ENCODE data around the gene UBE2QL1.

The UBE2QL1 gene

DNA sequence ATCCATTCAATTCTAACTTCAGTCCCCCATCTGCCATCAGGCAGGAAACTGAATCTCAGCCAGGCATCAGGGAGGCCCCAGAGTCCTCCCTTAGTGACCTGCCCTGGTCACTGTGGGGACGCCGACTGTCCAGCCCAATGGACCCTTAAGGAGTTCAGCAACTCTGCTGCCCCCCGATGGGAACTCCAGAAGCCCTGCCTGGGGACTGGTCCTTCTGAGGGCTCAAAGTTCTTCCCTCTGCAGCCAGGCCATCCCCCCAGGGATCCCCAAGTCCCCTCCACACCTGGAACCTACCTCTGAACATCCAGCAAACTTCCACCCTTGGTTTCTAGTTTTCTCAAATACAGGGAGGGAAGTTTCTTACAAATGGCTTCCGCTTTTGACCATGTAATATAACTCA is 76.8 kb downstream of the UBE2QL1 start:
- DNase-seq (ENCODE audit: low spot score) (no peak), FAIRE-seq (no peak)

DNA sequence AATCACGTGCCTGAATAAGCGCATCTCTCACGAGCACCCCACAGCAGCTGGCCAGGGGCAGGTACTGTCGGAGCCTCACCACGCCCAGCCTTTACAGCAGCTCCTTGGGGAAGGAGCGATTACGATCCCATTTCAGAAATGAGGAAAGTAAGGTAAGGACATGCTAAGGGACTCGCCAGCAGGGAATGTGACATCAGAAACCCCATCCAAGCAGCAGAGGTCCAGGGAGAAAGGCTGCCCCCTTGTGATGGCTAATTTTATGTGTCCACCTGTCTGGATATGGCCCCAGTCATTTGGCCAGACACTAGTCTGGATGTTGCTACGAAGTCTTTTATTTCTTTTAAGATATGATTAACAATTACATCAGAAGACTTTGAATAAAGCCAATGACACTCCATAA is 77.3 kb downstream of the UBE2QL1 start:
- FAIRE-seq: no peak
- DNase-seq (ENCODE audit: low spot score): peak; percentile 62

DNA sequence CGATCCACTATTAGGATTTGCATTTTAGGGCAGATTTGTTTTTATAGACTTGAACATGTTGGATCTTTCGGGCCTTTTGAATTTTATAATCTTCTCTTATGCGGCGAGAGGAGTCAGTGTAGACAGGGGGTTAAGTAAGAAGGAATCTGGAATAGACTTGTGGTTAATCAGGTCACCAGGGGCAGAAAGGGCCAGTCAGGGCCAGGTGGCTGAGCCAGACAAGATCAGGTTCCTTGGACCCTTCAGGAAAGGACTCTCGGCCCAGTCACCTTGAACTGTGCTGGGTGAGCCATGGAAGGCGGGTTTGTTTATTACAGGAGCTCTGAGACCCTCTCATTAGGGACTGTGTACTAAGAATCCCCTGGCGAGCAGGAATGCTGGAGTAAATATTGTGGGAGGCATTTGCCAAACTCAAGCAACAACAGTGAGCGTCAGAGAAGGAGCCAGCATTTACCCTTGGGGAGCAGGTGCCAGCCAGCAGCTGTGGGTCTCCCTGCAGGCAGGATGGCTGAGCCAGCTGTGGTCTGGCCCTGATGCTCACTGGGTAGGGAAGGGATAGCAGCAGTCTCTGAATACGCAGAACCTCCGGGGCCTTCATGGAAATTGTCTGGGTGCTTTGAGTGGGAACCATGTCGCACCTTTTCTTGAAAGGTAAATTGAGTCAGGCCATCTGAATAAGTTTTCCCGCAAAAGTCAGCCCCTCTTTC is 79.2 kb downstream of the UBE2QL1 start:
- FAIRE-seq (no peak), DNase-seq (ENCODE audit: low spot score) (no peak)

DNA sequence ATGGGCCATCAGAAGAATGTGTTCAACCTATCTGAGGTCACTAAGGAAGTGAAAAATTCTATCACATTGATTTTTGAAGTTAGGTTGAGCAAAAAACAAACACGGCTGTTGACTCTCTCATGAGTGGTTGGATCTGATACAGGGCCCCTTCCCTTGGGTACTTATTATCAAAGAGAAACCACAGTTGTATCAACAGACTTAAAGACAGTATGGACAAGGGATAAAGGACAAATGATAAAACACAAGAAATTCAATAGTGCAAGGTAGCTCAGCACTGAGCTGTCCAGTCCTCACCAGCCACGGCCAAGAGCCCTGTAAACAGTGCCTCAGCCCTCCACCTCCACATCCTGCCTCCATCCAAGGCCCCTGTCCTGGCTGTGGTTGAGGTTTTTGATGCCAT is 86.9 kb downstream of the UBE2QL1 start:
- no peak for FAIRE-seq

DNA sequence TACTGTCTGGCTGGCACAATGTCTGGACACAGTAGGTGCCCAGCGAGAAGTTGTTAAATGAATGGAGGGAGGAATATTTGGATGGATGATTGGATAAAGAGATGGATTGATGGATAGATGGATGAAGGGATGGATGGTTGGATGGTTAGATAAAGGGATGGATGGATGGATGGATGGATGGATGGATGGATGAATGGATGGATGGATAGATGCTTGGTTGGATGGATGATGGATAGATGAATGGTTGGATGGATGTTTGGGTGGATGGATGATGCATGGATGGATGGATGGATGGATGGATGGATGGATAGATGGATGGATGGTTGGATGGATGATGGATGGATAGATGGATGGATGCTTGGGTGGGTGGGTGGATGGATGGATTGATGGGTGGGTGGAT is 90.4 kb downstream of the UBE2QL1 start:
- peak; percentile 74 for FAIRE-seq

More for the DNA sequence above, 86.9 kb downstream of the UBE2QL1 start:
- no peak for DNase-seq (ENCODE audit: low spot score)

DNA sequence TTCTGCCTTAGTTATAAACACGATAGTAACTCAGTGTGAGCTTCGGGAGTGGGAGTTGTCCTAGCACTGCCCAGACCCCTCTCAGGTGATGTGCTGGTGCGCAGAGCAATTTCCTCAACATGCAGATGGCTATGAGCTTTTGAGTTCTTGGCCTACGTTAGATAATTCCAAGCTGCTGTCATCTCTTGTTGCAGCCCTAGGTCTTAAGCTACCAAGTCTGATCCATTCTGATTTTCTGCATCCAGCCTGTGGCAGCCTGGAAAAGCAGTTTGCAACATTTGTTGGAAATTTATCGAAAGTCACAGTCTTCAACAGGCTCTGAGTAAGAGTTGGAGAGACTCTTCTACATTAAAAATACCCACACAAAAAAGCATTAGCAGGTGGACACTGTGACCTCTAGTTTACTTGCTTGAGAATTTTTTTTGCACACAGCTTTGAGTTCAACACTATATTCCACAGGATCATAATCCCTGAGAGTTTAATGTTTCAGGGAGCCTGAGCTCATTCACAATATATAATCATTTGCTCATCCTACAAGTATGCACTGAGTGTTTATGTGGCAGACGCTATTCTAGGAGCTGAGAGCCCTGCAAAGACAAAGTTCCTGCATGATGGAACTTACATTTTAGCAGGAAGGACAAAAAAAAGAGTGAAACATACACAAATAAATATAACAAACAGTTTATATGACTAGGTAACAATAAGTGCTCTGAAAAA is 91.6 kb downstream of the UBE2QL1 start:
- no peak for DNase-seq (ENCODE audit: low spot score)
- peak; percentile 53 for FAIRE-seq

More for the DNA sequence above, 90.4 kb downstream of the UBE2QL1 start:
- DNase-seq (ENCODE audit: low spot score): no peak

DNA sequence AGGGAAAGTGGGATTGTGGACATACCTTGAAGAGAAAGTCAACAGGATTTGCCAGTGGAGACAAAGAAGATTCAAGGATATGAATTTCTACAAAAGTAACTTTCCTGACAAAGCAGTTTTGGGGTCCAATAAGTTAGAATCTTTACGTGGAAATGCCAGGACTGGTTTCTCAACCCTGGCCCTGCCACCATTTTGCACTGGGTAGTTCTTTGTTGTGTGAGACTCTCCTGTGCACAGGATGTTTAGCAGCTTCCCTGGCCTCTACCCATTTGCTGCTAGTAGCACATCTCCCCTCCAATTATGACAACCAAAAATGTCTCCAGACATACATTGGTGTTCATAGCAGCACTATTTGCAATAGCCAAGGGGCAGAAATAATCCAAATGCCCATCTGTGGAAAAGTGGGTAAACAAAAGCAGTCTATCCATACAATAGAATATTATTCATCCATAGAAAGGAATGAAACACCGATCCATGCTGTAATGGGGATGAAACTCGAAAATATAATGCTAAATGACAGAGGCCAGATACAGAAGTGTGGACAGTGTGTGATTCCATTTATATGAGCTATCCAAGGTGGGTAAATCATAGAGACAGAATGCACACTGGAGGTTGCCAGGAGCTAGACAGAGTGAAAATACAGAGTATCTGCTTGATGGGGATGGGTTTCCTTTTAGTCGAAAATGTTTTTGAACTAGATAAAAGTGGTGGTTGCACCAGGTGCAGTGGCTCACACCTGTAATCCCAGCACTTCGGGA is 92.8 kb downstream of the UBE2QL1 start:
- DNase-seq (ENCODE audit: low spot score) (no peak), FAIRE-seq (no peak)

DNA sequence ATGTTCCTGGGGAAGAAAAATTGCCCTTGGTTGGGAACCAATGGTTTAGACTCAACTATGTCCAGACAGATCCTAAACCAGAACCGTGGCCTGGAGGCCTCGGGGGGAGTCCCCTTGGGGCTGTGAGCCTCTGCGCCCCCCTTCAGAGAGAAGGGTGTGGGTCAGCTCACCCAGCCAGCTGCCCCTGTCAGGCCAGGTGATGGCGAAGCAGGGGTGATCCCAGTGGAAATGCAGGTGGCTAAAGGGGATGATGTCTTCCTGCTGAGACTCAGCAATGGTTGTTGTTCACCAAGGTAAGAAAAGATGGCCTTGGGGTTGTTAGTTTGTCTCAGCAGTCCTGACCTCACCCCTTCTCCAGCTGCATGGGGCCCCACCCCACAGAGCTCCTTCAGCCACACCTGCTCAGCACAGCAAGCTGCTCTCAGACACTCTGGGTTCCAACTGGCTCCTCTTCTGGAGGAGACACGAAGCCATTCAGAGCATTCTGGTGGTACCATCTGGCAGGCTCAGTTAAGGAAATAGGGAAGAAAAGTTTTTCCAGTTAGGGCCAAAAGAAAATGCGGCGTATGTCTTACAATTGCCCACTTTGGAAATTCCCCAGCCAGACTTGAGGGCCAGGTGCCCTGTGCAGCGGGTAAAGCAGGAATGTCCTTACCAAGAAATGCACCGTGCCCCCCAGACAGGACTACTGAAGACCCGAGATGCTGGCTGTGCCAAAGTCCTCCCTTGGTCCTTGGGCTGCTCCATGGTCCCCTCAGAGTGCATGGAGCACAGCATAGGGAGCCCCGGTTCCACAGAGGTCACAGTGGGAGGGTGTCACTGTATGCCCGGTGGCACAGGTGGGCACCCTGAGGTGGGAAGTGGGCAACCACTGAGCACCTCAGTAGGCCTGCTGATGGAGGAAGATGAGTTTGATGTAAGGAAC is 94.0 kb downstream of the UBE2QL1 start:
- DNase-seq (ENCODE audit: low spot score) (no peak), FAIRE-seq (no peak)

DNA sequence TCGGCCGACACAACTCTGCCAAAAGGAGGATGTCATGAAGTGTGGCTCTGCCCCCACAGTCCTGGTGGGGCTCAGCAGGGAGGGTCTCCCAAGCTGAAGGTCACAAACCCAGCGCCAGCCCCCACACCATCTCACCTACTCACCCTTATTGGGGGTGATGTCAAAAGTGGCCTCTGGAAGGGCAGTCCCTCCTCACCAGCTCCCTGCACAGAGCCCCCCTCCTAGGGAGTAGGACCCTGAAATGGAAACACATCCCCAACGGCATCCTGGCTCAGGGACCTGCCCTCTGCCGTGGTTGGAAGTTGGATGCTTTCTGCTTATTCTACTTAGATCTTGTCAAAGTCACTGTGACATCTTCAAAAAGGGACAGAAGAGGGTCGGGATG is 94.7 kb downstream of the UBE2QL1 start:
- FAIRE-seq (no peak), DNase-seq (ENCODE audit: low spot score) (no peak)

DNA sequence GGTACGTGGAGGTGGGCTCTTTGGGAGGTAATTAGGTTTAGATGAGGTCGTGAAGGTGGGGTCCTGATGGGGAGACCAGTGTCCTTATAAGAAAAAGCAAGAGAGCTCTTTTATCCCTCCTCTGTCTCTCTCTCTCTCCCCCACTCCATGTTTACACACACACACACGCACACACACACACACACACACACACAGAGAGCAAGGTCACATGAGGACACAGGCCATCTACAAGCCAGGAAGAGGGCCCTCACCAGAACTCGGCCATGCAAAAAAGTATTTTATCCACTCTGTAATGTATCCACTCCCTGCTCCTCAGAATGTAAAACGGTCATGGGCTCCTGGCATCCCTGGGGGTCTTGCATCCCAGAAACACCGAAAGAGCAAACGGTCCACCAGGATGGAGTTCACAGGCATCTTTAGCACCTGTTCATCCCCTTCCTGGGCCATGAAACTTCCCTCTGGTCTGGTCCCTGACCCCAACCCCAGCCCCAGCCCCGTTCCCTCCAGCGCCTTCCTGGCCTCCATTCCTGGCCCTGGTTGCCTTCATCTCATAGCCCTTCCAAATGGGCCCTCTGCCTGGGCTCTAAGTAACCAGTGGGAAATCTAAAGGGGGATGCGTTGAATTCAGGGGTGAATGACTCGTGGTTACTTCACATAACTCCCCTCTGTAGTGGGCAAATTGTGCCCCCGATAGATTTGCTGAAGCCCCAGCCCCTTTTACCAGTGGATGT is 95.3 kb downstream of the UBE2QL1 start:
- FAIRE-seq (no peak), DNase-seq (ENCODE audit: low spot score) (no peak)

Measured in urothelium cell line (cell line).